ENCODE data around the gene RUNX2. TPM values are rescaled to one million over a fixed set of nuclear protein-coding genes. Genes with fewer than 3 reads are reported as not detected.

The RUNX2 gene
- total and polyA plus RNA-seq, 2 experiments from 2014 or later: 1.0 to 2.1 TPM

DNA sequence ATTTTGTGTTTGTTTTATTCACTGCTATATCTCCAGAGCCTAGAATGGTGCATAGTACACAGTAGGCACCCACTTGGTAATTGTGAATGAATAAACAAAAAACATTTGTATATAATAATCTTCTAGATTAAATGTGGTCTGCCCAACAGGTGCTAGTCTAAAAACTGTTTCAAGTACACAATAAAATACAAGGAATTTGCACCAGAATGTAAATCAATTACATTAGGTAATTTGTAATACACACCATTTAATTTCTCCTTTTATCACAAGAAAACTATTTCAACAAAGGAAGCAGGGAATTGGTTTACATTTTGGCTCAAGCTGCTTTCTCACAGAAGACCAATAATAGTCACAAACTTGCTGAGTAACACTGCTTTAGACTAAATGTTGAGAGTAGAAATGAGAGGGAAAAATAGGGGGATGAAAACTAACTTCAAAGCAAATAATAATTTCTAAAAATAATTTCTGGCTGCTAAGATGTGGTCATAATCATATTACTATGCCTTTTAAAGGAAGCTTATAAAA is 22.1 kb downstream of the RUNX2 start:
- DNase-seq (ENCODE audit: low spot score): no peak
- H3K9me3 ChIP-seq (ENCODE audit: low read depth): no peaks in the 10 kb centered on the region
- H3K9me2 ChIP-seq (replicated peaks; ENCODE audit: insufficient read depth): no peaks in the 10 kb centered on the region
- no peaks in the 10 kb centered on the region for H3K4me1 ChIP-seq (ENCODE audit: insufficient read depth)
- H3K36me3 ChIP-seq (replicated peaks; ENCODE audit: insufficient read depth, low read depth): no peaks in the 10 kb centered on the region
- no peaks in the 10 kb centered on the region for H3K27me3 ChIP-seq
- no peaks in the 10 kb centered on the region for H4K20me1 ChIP-seq (ENCODE audit: insufficient read depth, poor library complexity, severe bottlenecking)
- H2AFZ ChIP-seq: no peak overlapping the region
- no peak overlapping the region for H3K27ac ChIP-seq
- TF ChIP-seq EZH2 (IDR thresholded peaks at IDR 0.05; ENCODE audit: borderline replicate concordance) (no peak), CTCF (IDR thresholded peaks at IDR 0.05; ENCODE audit: poor library complexity) (no peak), EZH2phosphoT487 (IDR thresholded peaks at IDR 0.05; ENCODE audit: low read depth, severe bottlenecking, unreplicated experiment) (no peak)
- H3K4me3 ChIP-seq: no peak overlapping the region
- H3K4me2 ChIP-seq: no peak overlapping the region
- no peaks in the 10 kb centered on the region for H3K79me2 ChIP-seq

DNA sequence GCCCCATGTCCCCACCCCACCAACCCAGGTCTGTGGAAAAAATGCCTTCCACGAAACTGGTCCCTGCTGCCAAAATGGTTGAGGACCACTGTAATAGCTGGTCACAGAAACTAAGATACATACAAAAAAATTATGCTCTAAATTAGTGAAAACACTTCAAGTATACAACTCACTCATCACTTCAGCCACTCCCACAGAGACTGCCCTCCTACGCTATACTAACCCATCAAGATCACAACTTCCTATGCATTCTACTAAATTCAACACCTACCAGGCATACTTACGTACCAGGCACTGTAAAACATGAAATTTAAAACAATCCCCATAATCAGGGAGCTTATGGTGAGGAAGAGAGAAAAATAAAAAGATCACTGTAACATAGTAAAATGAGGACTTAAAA is 22.9 kb downstream of the RUNX2 start:
- Histone ChIP-seq H3K36me3 (replicated peaks; ENCODE audit: insufficient read depth, low read depth) (no peaks in the 10 kb centered on the region), H3K4me1 (ENCODE audit: insufficient read depth) (no peaks in the 10 kb centered on the region), H3K79me2 (no peaks in the 10 kb centered on the region), H3K4me3 (no peak overlapping the region), H2AFZ (no peak overlapping the region), H4K20me1 (ENCODE audit: insufficient read depth, poor library complexity, severe bottlenecking) (no peaks in the 10 kb centered on the region), H3K27ac (no peak overlapping the region), H3K9me3 (ENCODE audit: low read depth) (no peaks in the 10 kb centered on the region), H3K9me2 (replicated peaks; ENCODE audit: insufficient read depth) (no peaks in the 10 kb centered on the region), H3K4me2 (no peak overlapping the region), H3K27me3 (no peaks in the 10 kb centered on the region)
- no peak for DNase-seq (ENCODE audit: low spot score)
- WGBS (ENCODE audit: low lambda C conversion rate, missing lambda C conversion rate): 94% methylated on average over 3 of the region's 3 CpGs
- TF ChIP-seq CTCF (IDR thresholded peaks at IDR 0.05; ENCODE audit: poor library complexity): no peak
- TF ChIP-seq EZH2phosphoT487 (IDR thresholded peaks at IDR 0.05; ENCODE audit: low read depth, severe bottlenecking, unreplicated experiment): no peak
- TF ChIP-seq EZH2 (IDR thresholded peaks at IDR 0.05; ENCODE audit: borderline replicate concordance): no peak

DNA sequence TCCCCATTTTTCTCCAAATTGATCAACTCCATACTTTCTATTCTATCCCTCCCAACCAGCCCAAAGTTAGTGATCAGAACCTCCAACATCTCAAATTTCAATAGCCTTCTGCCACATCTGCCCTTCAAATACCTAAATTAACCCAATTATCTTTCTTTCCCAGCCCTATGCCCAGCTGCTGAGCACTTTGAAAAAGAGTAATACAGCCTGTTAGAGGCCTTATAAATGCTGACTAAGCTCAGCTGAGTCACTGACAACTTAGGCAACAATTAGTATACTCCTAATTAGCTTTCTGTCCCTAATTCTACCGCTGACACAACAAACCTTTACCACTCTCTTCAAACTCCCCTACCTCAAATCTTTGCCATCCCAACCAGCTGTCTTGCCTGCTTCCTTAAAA is 23.5 kb downstream of the RUNX2 start:
- Histone ChIP-seq H3K4me1 (ENCODE audit: insufficient read depth) (no peaks in the 10 kb centered on the region), H4K20me1 (ENCODE audit: insufficient read depth, poor library complexity, severe bottlenecking) (no peaks in the 10 kb centered on the region), H3K27me3 (no peaks in the 10 kb centered on the region), H3K9me2 (replicated peaks; ENCODE audit: insufficient read depth) (no peaks in the 10 kb centered on the region), H3K27ac (no peak overlapping the region), H3K4me2 (no peak overlapping the region), H3K9me3 (ENCODE audit: low read depth) (no peaks in the 10 kb centered on the region), H3K36me3 (replicated peaks; ENCODE audit: insufficient read depth, low read depth) (no peaks in the 10 kb centered on the region), H3K79me2 (no peaks in the 10 kb centered on the region), H3K4me3 (no peak overlapping the region), H2AFZ (no peak overlapping the region)
- 92% methylated on average over 1 of the region's 1 CpG for WGBS (ENCODE audit: low lambda C conversion rate, missing lambda C conversion rate)
- DNase-seq (ENCODE audit: low spot score): no peak
- TF ChIP-seq EZH2phosphoT487 (IDR thresholded peaks at IDR 0.05; ENCODE audit: low read depth, severe bottlenecking, unreplicated experiment) (no peak), CTCF (IDR thresholded peaks at IDR 0.05; ENCODE audit: poor library complexity) (no peak), EZH2 (IDR thresholded peaks at IDR 0.05; ENCODE audit: borderline replicate concordance) (no peak)

DNA sequence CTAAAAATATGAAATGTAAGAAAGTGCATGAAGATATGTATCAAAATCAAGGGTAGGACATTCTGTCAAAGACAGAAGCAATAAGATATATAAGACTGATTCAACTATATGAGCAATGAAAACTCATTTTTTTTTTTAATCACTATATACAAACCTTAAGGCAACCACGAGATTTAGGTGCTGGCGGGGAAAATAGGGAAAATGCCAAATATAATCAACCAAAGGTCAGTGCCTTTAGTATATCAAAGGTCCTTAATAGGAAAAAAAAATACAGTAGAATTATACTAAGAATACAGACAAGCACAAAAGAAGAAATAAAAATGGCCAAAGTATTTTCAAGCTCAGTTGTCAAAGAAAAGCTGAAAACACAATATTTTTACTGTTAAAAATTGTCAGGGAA is 25.5 kb downstream of the RUNX2 start:
- Histone ChIP-seq H4K20me1 (ENCODE audit: insufficient read depth, poor library complexity, severe bottlenecking) (no peaks in the 10 kb centered on the region), H3K27me3 (no peaks in the 10 kb centered on the region), H3K4me1 (ENCODE audit: insufficient read depth) (no peaks in the 10 kb centered on the region), H3K36me3 (replicated peaks; ENCODE audit: insufficient read depth, low read depth) (no peaks in the 10 kb centered on the region), H3K4me2 (no peak overlapping the region), H3K9me3 (ENCODE audit: low read depth) (no peaks in the 10 kb centered on the region), H3K79me2 (no peaks in the 10 kb centered on the region), H3K9me2 (replicated peaks; ENCODE audit: insufficient read depth) (no peaks in the 10 kb centered on the region), H3K27ac (no peak overlapping the region), H3K4me3 (no peak overlapping the region), H2AFZ (no peak overlapping the region)
- WGBS (ENCODE audit: low lambda C conversion rate, missing lambda C conversion rate): 97% methylated on average over 2 of the region's 2 CpGs
- DNase-seq (ENCODE audit: low spot score): no peak
- TF ChIP-seq CTCF (IDR thresholded peaks at IDR 0.05; ENCODE audit: poor library complexity) (no peak), EZH2phosphoT487 (IDR thresholded peaks at IDR 0.05; ENCODE audit: low read depth, severe bottlenecking, unreplicated experiment) (no peak), EZH2 (IDR thresholded peaks at IDR 0.05; ENCODE audit: borderline replicate concordance) (no peak)

All from hepatocyte (in vitro differentiated cells).